Smooth muscle cell (in vitro differentiated cells): ENCODE measurements around the gene MINK1. TPM values are rescaled to one million over a fixed set of nuclear protein-coding genes. Genes with fewer than 3 reads are reported as not detected.
"Not testable (repeated sequence)": the region's sequence is repeated elsewhere in the genome, so short reads cannot be mapped to it uniquely, and the experiment has no call there.

Source experiments
- DNase-seq: peaks from one replicate; lab custom pipeline; 2025; ENCODE audit not compliant: unreplicated experiment; lab: John Stamatoyannopoulos, UW
- H2AFZ ChIP-seq: fragments of 200-600 bp; sonication (generic); 2 replicates; pipeline ENCODE4 v1.6.0; 2016; ENCODE audit warnings: antibody characterized with exemption, low read depth, mild to moderate bottlenecking
- H3F3A ChIP-seq: fragments of 200-600 bp; sonication (generic); 2 replicates; pipeline ENCODE4 v1.6.0; 2017; ENCODE audit warnings: antibody characterized with exemption, low read depth
- H3K27ac ChIP-seq: fragments of 200-600 bp; sonication (generic); 2 replicates; pipeline ENCODE4 v1.5.1; 2016; ENCODE audit warnings: low read depth, mild to moderate bottlenecking
- H3K27me3 ChIP-seq: fragments of 200-600 bp; sonication (generic); 2 replicates; pipeline ENCODE4 v1.6.1; 2016; ENCODE audit warnings: low read depth, mild to moderate bottlenecking
- H3K36me3 ChIP-seq: fragments of 200-600 bp; sonication (generic); 2 replicates; pipeline ENCODE4 v1.5.1; 2016; ENCODE audit warnings: low read depth
- H3K4me1 ChIP-seq: fragments of 200-600 bp; sonication (generic); 2 replicates; pipeline ENCODE4 v1.5.1; 2016; ENCODE audit warnings: low read depth
- H3K4me2 ChIP-seq: fragments of 200-600 bp; sonication (generic); 2 replicates; pipeline ENCODE4 v1.6.0; 2016; ENCODE audit warnings: mild to moderate bottlenecking
- H3K4me3 ChIP-seq: fragments of 200-600 bp; sonication (generic); 2 replicates; pipeline ENCODE4 v1.5.1; 2016; ENCODE audit warnings: mild to moderate bottlenecking
- H3K79me2 ChIP-seq: fragments of 200-600 bp; sonication (generic); 2 replicates; pipeline ENCODE4 v1.6.0; 2016; ENCODE audit warnings: low read depth, mild to moderate bottlenecking
- H3K9ac ChIP-seq: fragments of 200-600 bp; sonication (generic); 2 replicates; pipeline ENCODE4 v1.6.0; 2016; ENCODE audit warnings: low read depth
- H3K9me3 ChIP-seq: fragments of 200-600 bp; sonication (generic); replicated peaks from 2 replicates; pipeline ENCODE4 v1.5.1; 2016; ENCODE audit warnings: low read depth
- H4K20me1 ChIP-seq: fragments of 200-600 bp; sonication (generic); 2 replicates; pipeline ENCODE4 v1.6.0; 2016; ENCODE audit warnings: low read depth
- CTCF ChIP-seq: fragments of 200-600 bp; sonication (generic); IDR thresholded peaks from 2 replicates; pipeline ENCODE4 v1.5.1; 2017; ENCODE audit warnings: borderline replicate concordance, mild to moderate bottlenecking, antibody characterized with exemption; ENCODE audit not compliant: insufficient read depth, poor library complexity, severe bottlenecking
- WGBS: methylation state at CpG from one replicate; pipeline ENCODE4 v1.1.7; 2016; ENCODE audit warnings: low lambda C conversion rate; 5-methylcytosine and 5-hydroxymethylcytosine counted together
- polyA plus RNA-seq: library from polyadenylated mRNA; unstranded; fragments of >200 nt; fragmentation: Nextera tagmentation; extraction: Ambion mirVana; gene quantifications from 2 replicates; pipeline ENCODE4 v1.2.1, GENCODE V29; 2016
- total RNA-seq: library from RNA; depleted of rRNA; stranded (reverse); fragments of >200 nt; gene quantifications from 2 replicates; pipeline ENCODE4 v1.2.3, GENCODE V29; 2014

MINK1 gene
- total and polyA plus RNA-seq, 2 experiments from 2014 or later, result 26.6 to 26.8 TPM

GRCh38 chr17:4908711-4909496, 75.8 kb downstream of the MINK1 start:
- Histone ChIP-seq H3K27ac (peak overlapping the region; percentile 87), H3K9me3 (no peaks in the 10 kb centered on the region), H2AFZ (no peak overlapping the region), H3F3A (no peaks in the 10 kb centered on the region), H3K36me3 (no peaks in the 10 kb centered on the region), H3K4me3 (no peak overlapping the region), H3K27me3 (no peaks in the 10 kb centered on the region), H3K79me2 (no peaks in the 10 kb centered on the region), H3K4me2 (peak overlapping the region; percentile 48), H3K4me1 (no peaks in the 10 kb centered on the region), H3K9ac (peak overlapping the region; percentile 29), H4K20me1 (no peaks in the 10 kb centered on the region)
- 18% methylated on average over 20 of the region's 20 CpGs for WGBS
- peak; percentile 63 for TF ChIP-seq CTCF
- DNase-seq, result peak; percentile 46

GRCh38 chr17:4913994-4914393, 80.9 kb downstream of the MINK1 start:
- Histone ChIP-seq H4K20me1 (no peaks in the 10 kb centered on the region), H3K9me3 (no peaks in the 10 kb centered on the region)
- no peak for DNase-seq

GRCh38 chr17:4914551-4914950, 81.4 kb downstream of the MINK1 start:
- not testable (repeated sequence) for H3K27me3 ChIP-seq, H4K20me1 ChIP-seq, H3K9ac ChIP-seq, H3K4me2 ChIP-seq, H2AFZ ChIP-seq, H3K9me3 ChIP-seq, H3K36me3 ChIP-seq, H3K27ac ChIP-seq, H3F3A ChIP-seq, H3K4me3 ChIP-seq, H3K79me2 ChIP-seq, H3K4me1 ChIP-seq, DNase-seq
- WGBS, result 94% methylated on average over 4 of the region's 4 CpGs

More at GRCh38 chr17:4913994-4914393, 80.9 kb downstream of the MINK1 start:
- WGBS, result 88% methylated on average over 1 of the region's 1 CpG
- no peaks in the 10 kb centered on the region for H3K27me3 ChIP-seq
- H3F3A ChIP-seq, result no peaks in the 10 kb centered on the region
- H3K27ac ChIP-seq, result no peak overlapping the region
- no peak overlapping the region for H2AFZ ChIP-seq
- H3K4me2 ChIP-seq, result no peak overlapping the region
- no peak overlapping the region for H3K9ac ChIP-seq
- H3K4me1 ChIP-seq, result no peaks in the 10 kb centered on the region
- TF ChIP-seq CTCF, result no peak
- no peaks in the 10 kb centered on the region for H3K36me3 ChIP-seq
- no peak overlapping the region for H3K4me3 ChIP-seq
- no peaks in the 10 kb centered on the region for H3K79me2 ChIP-seq

GRCh38 chr17:4919511-4920047, 86.4 kb downstream of the MINK1 start:
- Histone ChIP-seq H3K4me2 (no peak overlapping the region), H2AFZ (no peak overlapping the region), H3K36me3 (no peaks in the 10 kb centered on the region), H3K9ac (no peak overlapping the region), H3K4me3 (no peak overlapping the region), H3K79me2 (no peaks in the 10 kb centered on the region), H3K27me3 (no peaks in the 10 kb centered on the region), H3K9me3 (no peaks in the 10 kb centered on the region), H4K20me1 (no peaks in the 10 kb centered on the region), H3K27ac (peak overlapping the region; percentile 75), H3K4me1 (no peaks in the 10 kb centered on the region), H3F3A (peaks cover 11% of the 10 kb centered on the region)
- WGBS, result 59% methylated on average over 8 of the region's 8 CpGs
- no peak for DNase-seq
- TF ChIP-seq CTCF, result no peak
